ENCODE results near the gene NCR2.

- TF ChIP-seq GATA2 (IDR thresholded peaks at IDR 0.05; ENCODE audit: low read depth, low read length) (no peak), GATA3 (IDR thresholded peaks at IDR 0.05; ENCODE audit: low read depth, low read length) (no peak)
These were observed 48.7 kb upstream of the NCR2 start, which contains the start of gene TREM1 for GRCh38 chr6:41286544-41287346.

All from SH-SY5Y (cell line).